K562 treated with DMSO at 1 percent for 4 hours (cell line): Measurements from ENCODE around the gene ZNF83. TPM values are rescaled to one million over a fixed set of nuclear protein-coding genes. Genes with fewer than 3 reads are reported as not detected.

Experiments used
- total RNA-seq: library from RNA; unstranded; fragments of 300-600 nt; gene quantifications from 2 replicates; pipeline ENCODE4 v1.2.3, GENCODE V29; 2022; ENCODE audit not compliant: insufficient read depth

The ZNF83 gene
- total RNA-seq = 20.0 and 22.5 TPM in 2 replicates

DNA sequence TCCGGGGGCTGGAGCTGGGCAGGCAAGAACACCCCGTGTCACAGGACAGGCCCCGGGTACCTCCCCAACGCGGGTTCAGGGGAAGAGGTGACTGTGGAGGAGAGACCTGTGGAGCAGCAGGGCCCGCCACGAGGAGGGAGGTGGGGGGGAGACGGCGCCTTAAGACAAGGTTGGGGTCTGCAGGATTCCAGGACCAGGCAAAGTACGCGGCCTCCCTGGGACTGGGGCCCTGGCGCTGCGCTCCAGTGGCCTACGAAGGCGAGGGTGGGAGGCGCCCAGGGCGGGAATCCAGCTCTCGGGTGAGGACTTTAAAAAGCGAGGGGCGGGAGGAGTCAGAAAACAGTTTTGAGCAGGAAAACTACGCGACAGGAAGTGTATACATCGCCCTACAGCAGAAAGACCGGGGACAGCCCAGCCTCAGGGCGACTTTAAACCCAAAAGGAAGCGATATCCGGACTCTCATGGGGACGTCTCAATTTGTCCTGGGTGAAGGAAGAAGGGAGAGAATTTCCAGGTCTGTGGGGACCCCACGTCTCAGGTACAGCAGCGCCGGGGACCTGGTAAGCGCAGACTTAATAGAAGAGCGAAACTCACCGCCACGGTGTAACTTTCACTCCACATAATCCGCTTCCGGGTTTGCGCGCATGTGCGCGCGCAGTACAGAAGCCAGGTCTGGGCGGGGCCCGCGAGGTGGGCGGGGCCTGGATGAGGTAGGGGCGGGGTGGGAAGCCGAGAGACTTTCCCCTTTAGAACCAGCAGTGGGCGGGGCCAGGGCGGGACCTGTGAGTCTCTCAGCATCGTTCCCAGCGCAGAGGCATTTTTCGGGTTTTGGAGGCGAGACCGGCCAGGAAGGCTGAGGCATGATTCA lies at the start of gene ZNF83:
ZNF83 (minus strand) TSS at position 638 of the 868 bp plus-strand sequence.

DNA sequence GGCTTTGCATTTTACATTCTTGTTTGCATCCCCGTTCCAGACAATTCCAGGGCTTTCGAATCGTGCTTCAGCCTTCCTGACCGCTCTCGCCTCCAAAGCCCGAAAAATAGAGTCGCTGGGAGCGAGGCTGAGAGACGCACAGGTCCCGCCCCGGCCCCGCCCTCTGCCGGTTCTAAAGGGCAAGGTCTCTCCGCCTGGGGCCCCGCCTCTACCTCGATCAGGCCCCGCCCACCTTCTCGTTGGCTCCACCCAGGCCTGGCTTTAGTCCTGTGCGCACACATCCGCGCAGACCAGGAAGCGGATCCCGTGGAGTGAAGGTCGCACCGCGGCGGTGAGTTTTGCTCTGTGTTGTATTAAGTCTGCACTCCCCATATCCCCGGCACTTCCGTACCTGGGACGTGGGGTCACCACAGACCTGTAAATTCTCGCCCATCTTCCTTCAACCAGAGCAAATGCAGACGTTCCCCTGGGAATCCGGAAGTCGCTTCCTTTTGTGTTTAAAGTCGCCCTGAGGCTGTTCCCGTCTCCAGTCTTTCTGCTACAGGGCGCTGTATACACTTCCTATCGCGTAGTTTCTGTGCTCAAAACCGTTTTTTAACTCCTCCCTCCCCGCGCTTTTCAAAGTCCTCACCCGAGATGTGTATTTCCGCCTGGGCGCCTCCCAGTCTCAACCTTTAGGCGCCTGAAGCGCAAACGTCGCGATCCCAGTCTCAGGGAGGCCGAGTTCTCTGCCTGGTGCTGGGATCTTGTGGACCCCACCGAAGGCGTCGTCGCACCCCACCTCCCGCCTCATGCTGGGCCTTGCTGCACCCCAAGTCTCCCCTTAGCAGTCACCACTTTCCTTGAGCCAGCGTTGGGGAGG lies 67.9 kb downstream of the ZNF83 start, which contains the start of gene ZNF701:
ZNF701 (plus strand) TSS at position 288 of the 862 bp plus-strand sequence. CDS start 3,861 bp downstream, outside the sequence.

Other genes starting within 250 kb of the ZNF83 start
- gene ZNF528, start 240.5 kb downstream of the ZNF83 start, total RNA-seq = 0.61 and 7.0 TPM in 2 replicates
- not detected in 2 replicates for gene ZNF534, start 209.2 kb downstream of the ZNF83 start, total RNA-seq
- not detected in 2 replicates for gene ZNF578, start 184.8 kb downstream of the ZNF83 start, total RNA-seq
- gene ZNF808, start 110.7 kb downstream of the ZNF83 start, total RNA-seq = 1.4 and 2.0 TPM in 2 replicates
- 3.6 and 6.6 TPM in 2 replicates for gene ZNF701, start 68.1 kb downstream of the ZNF83 start, total RNA-seq
- 3.3 TPM in 2 replicates for gene ZNF611, start 96.7 kb upstream of the ZNF83 start, total RNA-seq
- gene ZNF600, start 148.4 kb upstream of the ZNF83 start, total RNA-seq = 3.5 and 5.2 TPM in 2 replicates
- gene ZNF28, start 183.3 kb upstream of the ZNF83 start, total RNA-seq = 12.7 and 13.9 TPM in 2 replicates
- gene ZNF468, start 219.3 kb upstream of the ZNF83 start, total RNA-seq = 11.6 and 17.9 TPM in 2 replicates